ENCODE measurements around the gene MOB3C. TPM values are rescaled to one million over a fixed set of nuclear protein-coding genes. Genes with fewer than 3 reads are reported as not detected.

MOB3C gene
- polyA plus RNA-seq, 1 of the 3 experiments (the other 2 are of a cell fraction) = 8.6 TPM

- ChIA-PET CTCF (no interaction called here), POLR2A (no interaction called here)
- DNase-seq = no peak
- 88% methylated on average over 2 of the region's 2 CpGs for WGBS (ENCODE audit: low lambda C conversion rate)
- no peak overlapping the region for H3K27ac ChIP-seq (ENCODE audit: low read depth in 2 of 2, low read length in 1 of 2)
- H3K4me2 ChIP-seq = no peak overlapping the region
- H3K27me3 ChIP-seq (ENCODE audit: insufficient read depth) = no peaks in the 10 kb centered on the region
- no peaks in the 10 kb centered on the region for H3K9me2 ChIP-seq
- no peaks in the 10 kb centered on the region for H3K9me3 ChIP-seq
- H3K79me2 ChIP-seq (ENCODE audit: insufficient read depth) = no peaks in the 10 kb centered on the region
- no peaks in the 10 kb centered on the region for H3F3A ChIP-seq (replicated peaks; ENCODE audit: insufficient read depth)
- H3K4me1 ChIP-seq (ENCODE audit: control insufficient read depth in 1 of 2, insufficient read depth in 2 of 2, low read depth in 1 of 2, low read length in 1 of 2) = no peaks in the 10 kb centered on the region
- no peak overlapping the region for H3K9ac ChIP-seq
- peaks cover 43 to 48% of the 10 kb centered on the region in 2 experiments for H3K36me3 ChIP-seq (replicated peaks in 1 of 2; ENCODE audit: control insufficient read depth in 1 of 2, insufficient read depth in 2 of 2, low read length in 1 of 2)
- no peaks in the 10 kb centered on the region for H4K20me1 ChIP-seq (ENCODE audit: insufficient read depth)
- no peak overlapping the region for H2AFZ ChIP-seq (ENCODE audit: low read depth)
- no peak overlapping the region for H3K4me3 ChIP-seq (ENCODE audit: low read depth in 2 of 2, low read length in 1 of 2)
- TF ChIP-seq ELF1 (IDR thresholded peaks at IDR 0.05) (no peak), RFX5 (IDR thresholded peaks at IDR 0.05; ENCODE audit: low read length) (no peak), GATA2 (CRISPR knock-in tag; IDR thresholded peaks at IDR 0.05) (no peak), SIN3A (IDR thresholded peaks at IDR 0.05; ENCODE audit: borderline replicate concordance, low read depth, low read length) (no peak), TEAD4 (IDR thresholded peaks at IDR 0.05; ENCODE audit: borderline replicate concordance, insufficient read depth) (no peak), JUND (IDR thresholded peaks at IDR 0.05) (no peak), TAF1 (IDR thresholded peaks at IDR 0.05; ENCODE audit: borderline replicate concordance, low read depth, low read length) (no peak), MAX (IDR thresholded peaks at IDR 0.05; ENCODE audit: low read depth) (no peak), YY1 (IDR thresholded peaks at IDR 0.05; ENCODE audit: low read depth) (no peak), RXRA (IDR thresholded peaks at IDR 0.05; ENCODE audit: borderline replicate concordance, low read depth) (no peak), FOXM1 (IDR thresholded peaks at IDR 0.05; ENCODE audit: low read depth) (no peak), SMC3 (IDR thresholded peaks at IDR 0.05; ENCODE audit: low read depth, low read length) (no peak)
- TF ChIP-seq, protein P1, sequence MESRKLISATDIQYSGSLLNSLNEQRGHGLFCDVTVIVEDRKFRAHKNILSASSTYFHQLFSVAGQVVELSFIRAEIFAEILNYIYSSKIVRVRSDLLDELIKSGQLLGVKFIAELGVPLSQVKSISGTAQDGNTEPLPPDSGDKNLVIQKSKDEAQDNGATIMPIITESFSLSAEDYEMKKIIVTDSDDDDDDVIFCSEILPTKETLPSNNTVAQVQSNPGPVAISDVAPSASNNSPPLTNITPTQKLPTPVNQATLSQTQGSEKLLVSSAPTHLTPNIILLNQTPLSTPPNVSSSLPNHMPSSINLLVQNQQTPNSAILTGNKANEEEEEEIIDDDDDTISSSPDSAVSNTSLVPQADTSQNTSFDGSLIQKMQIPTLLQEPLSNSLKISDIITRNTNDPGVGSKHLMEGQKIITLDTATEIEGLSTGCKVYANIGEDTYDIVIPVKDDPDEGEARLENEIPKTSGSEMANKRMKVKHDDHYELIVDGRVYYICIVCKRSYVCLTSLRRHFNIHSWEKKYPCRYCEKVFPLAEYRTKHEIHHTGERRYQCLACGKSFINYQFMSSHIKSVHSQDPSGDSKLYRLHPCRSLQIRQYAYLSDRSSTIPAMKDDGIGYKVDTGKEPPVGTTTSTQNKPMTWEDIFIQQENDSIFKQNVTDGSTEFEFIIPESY (IDR thresholded peaks at IDR 0.05; ENCODE audit: borderline replicate concordance, low read depth) = no peak
Measured at GRCh38 chr1:46659307-46659870, 42.8 kb upstream of the MOB3C start.

DNA sequence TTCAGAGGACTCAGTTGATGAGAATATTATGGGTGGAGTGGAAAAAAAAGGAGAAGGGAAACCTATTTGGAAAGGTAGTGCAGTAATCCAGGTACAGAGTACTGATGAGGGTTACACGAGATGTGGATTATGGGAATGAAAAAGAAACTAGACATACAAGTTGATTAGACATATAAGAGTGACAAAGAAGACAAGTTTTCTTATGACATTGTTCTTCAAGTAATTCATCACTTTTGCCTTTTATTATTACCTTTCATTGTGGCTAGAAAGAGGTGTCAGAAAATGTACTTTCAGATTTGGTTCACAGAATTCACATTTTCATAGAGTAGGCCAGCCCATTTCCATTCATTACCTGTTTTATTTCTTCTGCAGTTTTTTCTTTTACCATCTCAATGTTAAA, 41.2 kb upstream of the MOB3C start:
- H3K9me3 ChIP-seq = no peaks in the 10 kb centered on the region
- H3K4me2 ChIP-seq = no peak overlapping the region
- peaks cover 36 to 40% of the 10 kb centered on the region in 2 experiments for H3K36me3 ChIP-seq (replicated peaks in 1 of 2; ENCODE audit: control insufficient read depth in 1 of 2, insufficient read depth in 2 of 2, low read length in 1 of 2)
- no peak overlapping the region for H3K27ac ChIP-seq (ENCODE audit: low read depth in 2 of 2, low read length in 1 of 2)
- ChIA-PET POLR2A (no interaction called here), CTCF (interaction anchor here (1.0 kb wide), 1 partner anchor 10 kb away, joined by 5 read pairs; no protein-coding TSS in a partner anchor)
- no peaks in the 10 kb centered on the region for H4K20me1 ChIP-seq (ENCODE audit: insufficient read depth)
- DNase-seq = no peak
- no peaks in the 10 kb centered on the region for H3K27me3 ChIP-seq (ENCODE audit: insufficient read depth)
- H3K4me3 ChIP-seq (ENCODE audit: low read depth in 2 of 2, low read length in 1 of 2) = no peak overlapping the region
- no peak for TF ChIP-seq PBX3 (IDR thresholded peaks at IDR 0.05)
- TF ChIP-seq MEF2A (IDR thresholded peaks at IDR 0.05; ENCODE audit: borderline replicate concordance, low read depth) = no peak
- TF ChIP-seq GABPA (IDR thresholded peaks at IDR 0.05; ENCODE audit: low read depth) = no peak
- no peak for TF ChIP-seq SMC3 (IDR thresholded peaks at IDR 0.05; ENCODE audit: low read depth, low read length)
- H3F3A ChIP-seq (replicated peaks; ENCODE audit: insufficient read depth) = no peaks in the 10 kb centered on the region
- H3K9me2 ChIP-seq = no peaks in the 10 kb centered on the region
- H3K79me2 ChIP-seq (ENCODE audit: insufficient read depth) = no peaks in the 10 kb centered on the region
- WGBS (ENCODE audit: low lambda C conversion rate) = 94% methylated on average over 1 of the region's 1 CpG
- no peaks in the 10 kb centered on the region for H3K4me1 ChIP-seq (ENCODE audit: control insufficient read depth in 1 of 2, insufficient read depth in 2 of 2, low read depth in 1 of 2, low read length in 1 of 2)
- no peak overlapping the region for H2AFZ ChIP-seq (ENCODE audit: low read depth)
- no peak overlapping the region for H3K9ac ChIP-seq
